Regular cardiac myocyte (primary cell): ENCODE results near the gene HADH. TPM values are rescaled to one million over a fixed set of nuclear protein-coding genes. Genes with fewer than 3 reads are reported as not detected.

Experiments used
- total RNA-seq: library from RNA; depleted of rRNA; stranded (reverse); fragments of >200 nt; gene quantifications from 2 replicates; pipeline ENCODE4 v1.2.3, GENCODE V29; 2014

The HADH gene
- total RNA-seq: 7.3 and 15.3 TPM in 2 replicates

DNA sequence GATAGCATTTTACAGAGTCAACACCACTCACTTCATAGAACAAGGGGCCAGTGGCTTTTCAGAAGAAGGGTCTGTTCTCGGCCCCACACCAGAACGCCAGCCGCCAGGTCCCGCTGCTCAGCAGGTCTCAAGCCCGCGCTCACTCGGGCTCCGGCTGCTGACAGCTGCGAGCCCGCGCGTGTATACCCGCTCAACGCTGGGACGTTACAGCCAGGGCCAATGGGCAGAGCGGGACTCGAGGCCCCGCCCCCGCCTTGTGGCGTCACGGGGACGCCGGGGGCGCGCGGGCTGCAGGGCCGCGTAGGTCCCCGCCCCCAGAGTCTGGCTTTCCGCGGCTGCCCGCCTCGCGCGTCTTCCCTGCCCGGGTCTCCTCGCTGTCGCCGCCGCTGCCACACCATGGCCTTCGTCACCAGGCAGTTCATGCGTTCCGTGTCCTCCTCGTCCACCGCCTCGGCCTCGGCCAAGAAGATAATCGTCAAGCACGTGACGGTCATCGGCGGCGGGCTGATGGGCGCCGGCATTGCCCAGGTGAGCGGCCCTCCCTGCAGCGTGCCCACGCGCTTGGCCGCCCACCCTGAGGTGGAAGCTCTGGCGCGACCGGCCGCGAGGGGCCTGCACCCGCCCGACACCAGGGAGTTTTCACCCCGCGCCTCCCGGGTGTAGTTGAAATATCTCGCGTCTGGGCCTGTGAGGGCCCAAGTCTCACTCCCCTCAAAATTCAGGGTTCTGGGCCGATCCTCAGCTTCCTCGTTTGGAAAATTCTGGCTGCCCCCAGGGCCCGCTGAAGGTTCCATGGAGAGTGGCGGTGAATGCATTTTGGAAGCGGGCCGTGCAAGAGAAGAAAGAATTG, at the start of gene HADH:
HADH (plus strand) TSS at position 353 of the 850 bp plus-strand sequence; CDS start at position 397, 44 bp downstream.

Other genes with a start within 250 kb of the HADH start
- gene SGMS2, start 165.0 kb upstream of the HADH start, total RNA-seq: 153 and 221 TPM in 2 replicates
- gene CYP2U1, start 58.3 kb upstream of the HADH start, total RNA-seq: 5.8 and 29.3 TPM in 2 replicates
- gene LEF1, start 179.0 kb downstream of the HADH start, total RNA-seq: 0.28 and 0.77 TPM in 2 replicates